NOMO-1 treated with dmso at 0.1 percent for 144 hours (cell line): ENCODE measurements around the gene TMEM164.
"Not testable (repeated sequence)": the region's sequence is repeated elsewhere in the genome, so short reads cannot be mapped to it uniquely, and the experiment has no call there.

Experiments
- DNase-seq: peaks from one replicate; lab custom pipeline; 2025; ENCODE audit not compliant: unreplicated experiment; lab: John Stamatoyannopoulos, UW

TMEM164 gene

DNA sequence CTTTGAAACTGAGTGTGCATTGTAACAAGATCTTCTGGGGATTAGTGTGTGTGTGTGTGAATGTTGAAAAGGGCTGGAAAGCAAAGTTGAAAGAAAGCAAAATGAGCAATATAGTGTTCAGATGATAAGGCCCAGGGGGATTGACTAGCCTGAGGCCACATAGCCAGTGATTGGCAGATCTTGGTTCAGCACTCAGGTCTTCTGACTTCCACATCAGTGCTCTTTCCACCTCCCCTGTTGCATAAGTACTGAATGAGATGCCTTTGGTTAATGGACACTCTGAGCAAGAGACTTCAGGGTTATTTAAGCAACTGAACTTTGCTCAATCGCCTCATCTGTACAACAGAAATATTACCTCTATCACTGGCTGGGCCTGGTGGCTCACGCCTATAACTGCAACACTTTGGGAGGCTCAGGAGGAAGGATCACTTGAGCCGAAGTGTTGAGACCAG lies 120.4 kb downstream of the TMEM164 start:
- peak; percentile 41 for DNase-seq

DNA sequence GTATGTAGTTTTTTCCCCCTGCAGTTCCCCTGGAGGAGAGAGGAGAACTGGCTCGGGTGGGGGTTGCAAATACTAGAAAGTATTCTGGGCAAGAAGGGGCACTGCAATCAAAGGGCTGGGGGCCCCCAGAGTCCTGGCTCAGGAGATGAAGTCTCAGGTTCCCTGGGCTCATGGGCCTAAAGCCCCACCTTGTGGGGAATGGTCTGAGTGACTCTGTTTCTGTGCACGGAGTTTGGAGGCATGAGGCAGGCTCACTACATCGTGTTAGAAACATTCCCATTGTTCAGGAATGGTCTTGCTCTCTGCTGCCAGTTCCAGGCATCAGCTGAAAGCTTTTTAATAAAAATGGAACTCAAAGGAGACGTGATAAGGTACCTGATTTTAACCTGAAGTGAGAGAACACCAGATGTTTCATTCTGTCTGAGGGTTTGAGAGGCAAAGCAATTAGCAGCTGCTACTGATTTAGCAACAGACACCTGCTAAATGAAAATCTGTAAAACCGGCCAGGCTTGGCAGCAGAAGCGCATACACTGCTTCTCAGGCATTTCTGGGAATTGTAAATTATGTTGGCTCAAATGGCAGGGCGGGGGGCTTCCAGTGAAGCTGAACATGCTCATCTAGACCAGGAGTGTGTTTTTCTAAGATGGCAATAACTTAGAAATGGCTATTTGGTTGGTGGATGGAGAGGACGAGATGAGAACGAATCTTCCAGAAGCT lies 122.7 kb downstream of the TMEM164 start:
- DNase-seq, result no peak

DNA sequence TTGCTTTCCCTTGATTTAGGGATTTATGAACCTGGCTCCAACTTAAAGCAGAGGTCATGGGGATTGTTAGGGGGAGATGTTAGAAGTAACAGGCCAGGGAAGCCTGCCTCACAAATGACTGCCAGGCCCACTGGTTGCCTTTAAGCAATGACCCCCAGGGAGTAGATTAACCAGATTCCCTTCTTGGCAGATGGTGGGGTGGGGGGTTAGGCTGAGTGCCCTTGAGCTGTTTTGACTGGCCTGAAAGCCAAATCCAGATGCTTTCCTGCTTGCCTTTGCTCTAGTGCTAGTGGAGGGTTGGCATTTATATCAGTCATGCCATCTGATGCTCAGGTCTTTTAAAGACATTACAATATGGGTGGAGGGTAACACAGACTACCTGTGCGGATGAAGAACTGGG lies 128.1 kb downstream of the TMEM164 start:
- no peak for DNase-seq

DNA sequence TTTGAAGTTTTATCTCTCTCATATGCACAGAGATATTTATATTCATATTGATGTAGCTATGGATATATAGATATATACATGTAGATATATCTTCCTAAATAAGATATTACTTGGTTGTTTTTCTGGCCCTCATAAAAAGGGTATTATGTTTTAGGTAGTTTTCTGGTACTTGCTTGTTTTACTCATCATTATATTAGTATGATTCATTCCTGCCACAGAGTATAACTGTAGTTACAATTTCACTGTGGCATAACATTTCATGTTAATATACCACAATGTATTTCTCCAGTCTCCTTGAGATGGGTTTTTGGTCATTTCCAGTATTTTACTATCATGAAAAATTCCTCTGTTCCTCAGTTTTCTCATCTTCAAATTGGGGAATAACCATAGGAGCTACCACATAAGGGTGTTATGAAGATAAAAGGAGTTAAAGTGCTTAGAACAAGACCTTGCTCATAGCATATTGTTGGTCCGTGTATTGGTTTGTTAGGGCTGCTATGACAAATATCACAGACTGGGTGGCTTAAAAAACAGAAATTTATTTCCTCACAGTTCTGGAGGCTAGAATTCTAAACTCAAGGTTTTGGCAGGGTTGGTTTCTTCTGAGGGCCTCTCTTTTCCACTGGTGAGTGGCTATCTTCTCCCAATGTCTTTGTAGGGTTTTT lies 129.7 kb downstream of the TMEM164 start:
- DNase-seq, result no peak

DNA sequence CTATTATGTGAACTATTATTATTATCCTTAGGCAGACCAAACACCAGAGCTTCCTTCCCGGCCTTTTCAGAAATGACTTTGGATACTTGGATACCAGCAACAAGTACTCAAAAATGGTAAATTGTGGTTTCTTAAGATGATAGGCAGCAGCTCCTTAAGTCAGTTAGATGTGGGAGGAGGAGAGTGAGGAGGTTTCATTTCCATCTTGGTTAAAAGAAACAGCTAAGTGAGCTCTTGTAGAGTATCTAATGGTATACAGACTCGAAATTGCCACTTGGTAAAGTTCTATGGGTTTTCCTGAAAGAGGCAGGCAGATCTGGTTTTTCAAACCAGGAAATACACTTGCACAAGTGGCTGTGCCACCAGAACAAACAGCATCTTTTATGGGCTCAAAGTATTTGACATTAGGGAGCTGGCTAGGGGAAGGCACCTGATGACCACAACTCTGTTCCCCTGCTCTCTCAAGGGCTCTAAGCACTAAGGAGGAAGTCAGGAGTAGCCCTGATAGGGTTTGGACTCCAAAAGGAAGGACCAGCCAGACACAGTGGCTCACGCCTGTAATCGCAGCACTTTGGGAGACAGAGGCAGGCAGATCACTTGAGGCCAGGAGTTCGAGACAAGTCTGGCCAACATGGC lies 130.9 kb downstream of the TMEM164 start:
- DNase-seq, result no peak

DNA sequence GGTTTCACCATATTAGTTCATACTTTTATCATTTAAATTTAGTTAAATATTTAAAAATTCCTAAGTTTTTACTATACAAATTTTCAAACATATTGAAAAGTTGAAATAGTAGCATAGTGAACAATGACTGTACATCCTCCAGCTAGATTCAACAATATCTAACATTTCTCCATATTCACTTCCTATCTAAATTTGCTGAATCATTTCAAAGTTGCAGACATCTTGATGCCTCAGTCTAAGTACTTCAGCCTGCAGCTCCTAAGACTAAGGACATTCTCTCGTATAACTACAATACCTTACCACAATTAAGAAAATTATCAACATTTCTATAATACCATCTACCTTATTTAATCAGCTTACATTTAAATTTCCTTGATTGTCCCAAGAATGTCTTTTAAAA lies 132.7 kb downstream of the TMEM164 start:
- DNase-seq, result no peak

DNA sequence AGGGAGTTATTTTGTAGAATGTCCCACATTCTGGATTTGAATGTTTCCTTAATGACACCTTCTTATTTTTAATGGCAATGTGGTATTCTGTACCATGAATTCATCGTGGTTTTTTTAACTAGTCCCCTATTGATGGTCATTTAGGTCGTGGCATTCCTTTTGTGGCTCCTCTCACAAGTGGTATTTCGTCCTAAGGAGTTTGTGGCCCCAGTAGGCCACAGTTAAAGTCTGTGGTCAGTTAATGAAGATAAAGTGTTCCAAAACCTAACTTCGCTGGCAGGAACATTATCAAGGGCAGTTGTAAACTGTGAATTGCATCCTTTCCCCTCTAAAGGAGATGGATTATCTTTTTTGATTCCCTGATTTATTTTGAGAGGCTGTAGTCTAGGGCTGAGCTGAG lies 133.2 kb downstream of the TMEM164 start:
- no peak for DNase-seq

DNA sequence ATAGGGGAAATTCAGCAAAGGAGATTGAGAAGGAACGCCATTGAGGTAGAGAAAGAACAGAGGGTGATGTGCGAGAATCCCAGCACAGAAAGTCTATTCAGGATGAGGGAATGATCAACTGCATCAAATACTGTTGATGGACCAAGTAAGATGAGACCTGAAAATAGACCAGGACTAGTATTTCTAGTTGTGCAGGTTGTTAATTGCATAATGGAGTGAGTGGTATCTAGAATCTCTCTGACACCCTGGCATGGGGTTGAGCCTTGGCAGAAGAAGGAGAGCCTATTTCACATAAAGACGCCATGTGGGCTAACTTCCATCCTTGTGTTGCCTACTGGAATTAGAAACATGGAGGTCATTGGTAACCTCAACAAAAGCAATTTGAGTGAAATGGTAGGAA lies 135.6 kb downstream of the TMEM164 start:
- DNase-seq, result no peak

DNA sequence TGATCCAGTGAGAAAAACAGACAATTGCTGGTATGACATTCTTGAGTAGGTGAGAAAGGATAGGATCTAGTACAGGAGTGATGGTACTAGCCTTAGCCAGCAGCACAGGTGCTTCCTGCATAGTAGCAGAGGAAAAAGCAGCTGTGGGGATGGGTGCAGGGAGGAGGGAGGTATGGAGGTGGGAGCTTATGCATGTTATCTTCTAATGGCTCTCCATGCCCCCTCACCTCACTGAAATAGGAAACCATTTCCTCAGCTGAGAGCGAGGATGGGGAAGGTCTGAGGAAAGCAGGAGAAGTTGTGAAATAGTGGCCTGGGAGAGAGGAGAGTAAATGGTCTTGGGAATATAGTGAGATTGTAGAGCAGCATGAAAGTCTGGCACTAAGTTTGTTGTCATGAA lies 136.3 kb downstream of the TMEM164 start:
- no peak for DNase-seq

DNA sequence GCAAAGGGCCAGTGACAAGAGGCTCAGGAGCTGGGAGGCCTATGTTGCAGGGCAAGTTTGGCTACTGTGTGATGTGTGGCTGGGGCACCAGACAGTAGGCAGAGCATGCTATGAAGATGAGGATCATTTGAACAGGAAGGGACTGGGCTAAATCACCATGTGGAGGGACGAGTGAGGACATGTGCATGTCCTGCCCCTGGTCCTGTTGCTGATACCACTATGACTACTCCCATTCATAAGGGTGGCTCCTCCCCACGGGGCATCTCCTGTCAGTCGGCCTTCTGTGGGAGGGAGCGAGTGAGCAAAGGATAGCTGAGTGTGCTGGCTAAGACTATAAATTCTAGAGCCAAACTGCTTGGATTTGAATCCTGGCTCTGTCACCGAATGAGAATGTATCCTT lies 139.2 kb downstream of the TMEM164 start:
- no peak for DNase-seq

DNA sequence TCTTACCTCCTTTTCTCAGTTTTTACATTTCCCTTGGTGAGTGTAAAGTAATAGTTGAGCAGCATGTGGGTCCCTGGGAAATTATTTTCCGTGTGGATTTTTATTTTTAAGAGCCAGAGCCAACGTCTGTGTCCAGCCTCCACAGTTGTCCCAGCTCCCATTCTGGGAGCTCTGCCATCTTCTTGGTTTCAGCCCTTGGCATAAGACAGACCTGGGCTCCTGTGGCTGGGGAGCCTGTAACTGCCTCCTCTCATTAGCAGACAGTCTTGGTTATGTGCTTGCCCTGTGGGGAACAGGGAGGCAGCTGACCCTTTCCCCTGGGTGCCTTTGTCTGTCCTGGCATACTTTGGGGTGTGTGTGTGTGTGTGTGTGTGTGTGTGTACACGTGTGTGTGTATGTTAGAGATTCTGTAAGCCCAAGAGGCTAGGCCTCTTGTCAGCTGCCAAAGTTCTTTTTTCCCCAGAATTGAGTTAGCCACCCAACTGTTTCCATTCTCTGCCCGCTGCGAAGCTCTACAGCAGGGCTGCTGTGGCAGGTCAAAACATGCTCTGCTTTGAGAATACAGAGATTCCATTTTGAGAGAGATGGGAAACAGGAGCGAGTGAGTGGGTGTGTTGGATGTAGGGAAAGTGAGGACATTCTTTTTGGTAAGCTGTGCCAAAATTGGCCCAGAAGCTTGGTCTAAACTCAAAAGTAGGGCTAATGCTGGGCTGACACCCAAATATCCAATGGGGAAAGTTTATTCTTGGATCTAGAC lies 140.7 kb downstream of the TMEM164 start:
- no peak for DNase-seq

DNA sequence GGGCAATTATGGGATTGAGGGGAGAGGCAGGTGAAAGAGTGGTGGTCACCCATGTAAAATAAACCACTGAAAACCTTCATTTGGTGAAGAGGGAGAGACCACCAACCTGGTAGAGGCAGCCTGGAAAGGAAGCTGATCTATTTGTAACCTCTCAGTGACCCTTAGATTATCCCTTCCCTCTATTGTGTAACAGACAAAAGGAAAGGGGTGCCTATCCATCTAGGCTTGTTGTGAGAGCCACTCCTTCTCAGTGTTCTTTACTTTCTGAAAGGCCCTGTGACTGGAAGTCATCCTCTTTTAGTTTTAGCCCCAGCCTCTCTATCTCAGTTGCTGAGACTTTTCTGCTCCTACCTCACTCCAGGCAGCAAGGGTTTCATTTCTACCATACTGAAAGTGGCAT lies 142.4 kb downstream of the TMEM164 start:
- DNase-seq, result no peak

DNA sequence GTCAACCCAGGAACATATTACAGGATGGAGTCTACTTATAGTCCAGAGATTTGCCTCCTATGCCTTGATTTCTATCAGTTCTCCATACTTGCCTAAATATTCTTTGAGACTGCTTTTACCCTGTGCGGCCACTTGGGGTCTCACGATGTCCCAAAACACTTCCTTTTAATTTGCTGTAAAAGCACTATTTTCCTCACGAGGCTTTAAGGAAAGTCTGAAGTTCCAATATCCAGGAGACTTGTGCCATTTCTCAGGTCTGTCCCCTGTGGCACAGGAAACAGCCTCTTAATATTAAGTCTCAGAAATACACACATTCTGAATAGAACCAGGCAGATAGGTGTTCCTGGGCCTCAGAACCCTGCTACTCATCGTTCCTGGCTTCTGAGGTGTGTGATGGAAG lies 142.9 kb downstream of the TMEM164 start:
- DNase-seq, result no peak

DNA sequence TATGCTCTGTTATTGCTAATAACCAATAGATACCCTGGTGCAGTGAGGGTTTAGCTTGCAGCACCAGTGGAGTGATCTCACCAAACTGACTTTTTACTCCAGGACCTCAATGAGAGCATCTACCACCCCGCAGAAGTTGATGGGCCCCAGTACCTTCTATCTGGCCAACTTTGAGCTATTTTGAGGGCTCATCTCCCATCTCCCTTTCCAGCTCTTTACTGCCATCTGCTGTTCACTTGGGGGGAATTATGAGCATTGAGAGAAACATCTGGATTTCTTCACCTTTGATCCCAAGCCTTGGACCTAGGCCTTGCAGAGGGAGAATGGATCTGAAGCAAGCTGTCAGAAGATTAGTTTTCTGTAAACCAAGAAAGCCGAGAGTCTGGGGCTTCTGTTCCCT lies 143.6 kb downstream of the TMEM164 start:
- no peak for DNase-seq

DNA sequence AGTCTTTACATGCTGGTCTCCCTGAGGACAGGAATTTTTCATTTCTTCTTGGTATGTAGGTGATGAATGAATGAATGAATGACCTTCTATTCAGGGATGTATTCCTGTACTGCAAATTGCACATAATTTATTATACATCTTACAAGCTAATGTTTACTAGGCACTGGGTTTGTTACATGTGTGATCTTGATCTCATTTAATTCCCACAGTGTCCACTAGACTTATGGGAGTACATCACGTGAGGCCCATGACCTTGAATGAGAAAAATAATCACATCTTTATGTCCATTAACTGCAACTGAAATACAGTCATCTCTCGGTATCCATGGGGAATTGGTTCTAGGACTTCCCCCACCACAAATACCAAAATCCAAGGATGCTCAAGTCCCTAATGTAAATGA lies 150.3 kb downstream of the TMEM164 start:
- no peak for DNase-seq

DNA sequence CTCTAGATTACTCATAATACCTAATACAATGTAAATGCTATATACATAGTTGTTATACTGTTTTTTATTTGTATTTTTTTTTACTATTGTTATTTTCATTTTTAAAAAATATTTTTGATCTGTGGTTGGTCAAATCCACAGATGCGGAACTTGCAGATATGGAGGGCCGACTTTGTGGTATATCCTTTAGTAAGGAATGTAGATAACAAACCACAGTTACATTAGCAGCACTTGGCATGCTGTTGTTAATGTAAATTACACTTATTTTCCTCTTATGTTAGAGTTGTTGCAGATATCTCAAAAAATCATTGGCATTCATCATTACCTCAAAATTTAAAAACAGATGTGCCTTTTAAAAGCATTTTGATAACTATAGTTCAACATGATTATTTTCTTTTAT lies 151.0 kb downstream of the TMEM164 start:
- no peak for DNase-seq

DNA sequence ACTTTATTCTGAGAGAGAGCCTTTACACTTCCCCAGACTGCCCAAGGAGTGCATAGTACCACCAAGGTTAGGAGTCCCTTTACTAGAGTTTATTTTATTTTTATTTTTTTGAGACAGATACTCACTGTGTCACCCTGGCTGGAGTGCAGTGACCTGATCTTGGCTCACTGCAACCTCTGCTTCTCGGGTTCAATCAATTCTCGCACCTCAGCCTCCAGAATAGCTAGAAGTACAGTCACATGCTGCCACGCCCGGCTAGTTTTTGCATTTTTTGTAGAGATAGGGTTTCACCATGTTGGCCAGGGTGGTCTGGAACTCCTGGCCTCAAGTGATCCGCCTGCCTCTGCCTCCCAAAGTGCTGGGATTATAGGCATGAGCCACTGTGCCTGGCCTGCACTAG lies 151.4 kb downstream of the TMEM164 start:
- not testable (repeated sequence) for DNase-seq

DNA sequence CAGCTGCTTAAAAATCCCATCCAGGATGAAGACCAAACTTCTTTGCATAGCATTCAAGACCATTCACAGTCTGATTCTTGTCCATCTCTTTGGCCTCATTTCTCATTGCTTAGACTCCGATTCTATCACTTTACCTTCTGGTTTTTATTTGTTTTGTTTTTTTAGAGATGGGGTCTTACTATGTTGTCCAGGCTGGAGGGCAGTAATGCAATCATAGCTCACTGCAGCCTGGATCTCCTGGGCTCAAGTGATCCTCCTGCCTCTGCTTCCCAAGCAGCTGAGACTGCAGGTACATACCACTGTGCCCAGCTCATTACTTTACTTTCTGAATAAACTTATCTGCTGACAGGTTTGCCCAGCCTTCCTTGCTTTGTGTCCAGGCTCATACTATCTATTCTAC lies 152.8 kb downstream of the TMEM164 start:
- DNase-seq, result no peak

DNA sequence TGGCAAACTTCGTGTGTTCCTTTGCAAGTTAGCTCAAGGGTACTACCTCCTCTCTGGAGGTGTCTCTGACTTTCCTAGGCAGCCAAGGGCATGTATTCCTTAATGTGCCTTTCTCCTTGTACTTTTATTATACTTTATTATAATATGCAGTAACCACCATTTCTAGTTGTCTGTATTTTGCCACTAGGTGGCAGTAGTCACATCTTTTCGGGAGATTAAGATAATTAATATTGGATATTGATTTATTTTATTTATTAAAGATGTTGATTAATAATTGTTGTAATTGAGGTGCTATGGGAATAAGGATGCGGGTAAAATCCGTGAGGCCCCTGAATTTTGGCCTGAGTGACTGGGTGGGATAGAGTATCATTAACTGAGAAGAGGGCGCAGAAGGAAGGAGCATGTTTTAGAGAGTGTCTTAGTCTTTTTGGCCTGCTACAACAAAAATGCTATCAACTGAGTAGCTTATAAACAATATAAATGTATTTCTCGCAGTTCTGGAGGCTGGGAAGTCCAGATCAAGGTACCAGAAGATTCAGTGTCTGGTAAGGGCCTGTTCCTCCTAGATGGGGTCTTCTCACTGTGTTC lies 153.3 kb downstream of the TMEM164 start:
- DNase-seq, result no peak

DNA sequence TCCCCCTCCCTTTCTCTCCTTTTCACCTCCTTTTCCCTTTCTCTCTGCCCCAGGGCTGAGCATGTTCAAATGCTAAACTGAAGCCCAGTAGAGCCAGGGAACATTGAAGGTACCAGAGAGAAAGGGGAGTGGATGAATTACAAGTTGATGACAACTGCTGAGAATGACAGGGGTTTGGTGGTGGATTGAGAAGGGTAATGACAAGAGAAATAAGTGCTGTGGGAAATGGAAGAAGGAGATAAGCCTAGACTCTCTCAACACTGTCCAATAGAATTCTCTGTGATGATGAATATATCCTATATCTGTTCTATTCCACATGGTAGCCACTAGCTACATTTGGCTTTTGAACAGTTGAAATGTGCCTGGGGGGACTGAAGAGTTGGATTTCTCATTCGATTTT lies 154.5 kb downstream of the TMEM164 start:
- no peak for DNase-seq

DNA sequence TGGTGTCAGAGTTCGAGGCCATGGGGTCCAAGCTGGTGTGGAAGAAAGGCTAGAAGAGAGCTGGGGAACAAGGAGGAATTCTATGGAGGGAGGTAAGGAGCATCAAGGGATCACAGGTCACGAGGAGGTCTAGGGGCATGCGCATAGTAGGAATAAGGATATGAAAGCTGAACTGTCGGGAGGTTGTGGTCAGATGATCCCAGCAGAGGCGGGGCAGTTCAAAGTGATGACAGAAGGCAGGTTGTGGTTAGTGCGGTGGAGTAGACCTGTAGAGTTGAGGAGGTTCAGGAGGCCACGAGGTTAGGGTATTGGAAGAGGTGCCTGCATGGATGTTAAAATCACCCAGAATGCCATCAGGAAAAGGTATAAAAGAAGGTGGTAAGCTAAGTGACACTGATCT lies 156.3 kb downstream of the TMEM164 start:
- peak; percentile 13 for DNase-seq
